Measurements from ENCODE around the gene AKAP5. TPM values are rescaled to one million over a fixed set of nuclear protein-coding genes. Genes with fewer than 3 reads are reported as not detected.

AKAP5 gene
- total and polyA plus RNA-seq, 2 of the 13 experiments (the other 11 are each of a cell fraction or from before 2014, with no cell fraction given), result 0.18 to 1.5 TPM

DNA sequence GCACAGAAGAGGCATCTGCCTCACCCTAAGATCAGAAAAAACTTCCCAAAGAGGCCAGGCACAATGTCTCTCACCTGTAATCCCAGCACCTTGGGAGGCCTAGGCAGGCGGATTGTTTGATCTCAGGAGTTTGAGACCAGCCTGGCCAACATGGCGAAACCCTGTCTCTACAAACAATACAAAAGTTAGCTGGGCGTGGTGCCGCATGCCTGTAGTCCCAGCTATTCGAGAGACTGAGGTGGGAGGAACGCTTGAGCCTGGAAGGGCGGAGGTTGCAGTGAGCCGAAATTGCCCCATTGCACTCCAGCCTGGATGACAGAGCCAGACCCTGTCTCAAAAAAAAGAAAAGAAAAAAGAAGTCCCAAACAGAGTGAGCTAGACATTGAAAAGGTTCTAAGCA, 43.7 kb downstream of the AKAP5 start (continued):
- TF ChIP-seq, protein P1, sequence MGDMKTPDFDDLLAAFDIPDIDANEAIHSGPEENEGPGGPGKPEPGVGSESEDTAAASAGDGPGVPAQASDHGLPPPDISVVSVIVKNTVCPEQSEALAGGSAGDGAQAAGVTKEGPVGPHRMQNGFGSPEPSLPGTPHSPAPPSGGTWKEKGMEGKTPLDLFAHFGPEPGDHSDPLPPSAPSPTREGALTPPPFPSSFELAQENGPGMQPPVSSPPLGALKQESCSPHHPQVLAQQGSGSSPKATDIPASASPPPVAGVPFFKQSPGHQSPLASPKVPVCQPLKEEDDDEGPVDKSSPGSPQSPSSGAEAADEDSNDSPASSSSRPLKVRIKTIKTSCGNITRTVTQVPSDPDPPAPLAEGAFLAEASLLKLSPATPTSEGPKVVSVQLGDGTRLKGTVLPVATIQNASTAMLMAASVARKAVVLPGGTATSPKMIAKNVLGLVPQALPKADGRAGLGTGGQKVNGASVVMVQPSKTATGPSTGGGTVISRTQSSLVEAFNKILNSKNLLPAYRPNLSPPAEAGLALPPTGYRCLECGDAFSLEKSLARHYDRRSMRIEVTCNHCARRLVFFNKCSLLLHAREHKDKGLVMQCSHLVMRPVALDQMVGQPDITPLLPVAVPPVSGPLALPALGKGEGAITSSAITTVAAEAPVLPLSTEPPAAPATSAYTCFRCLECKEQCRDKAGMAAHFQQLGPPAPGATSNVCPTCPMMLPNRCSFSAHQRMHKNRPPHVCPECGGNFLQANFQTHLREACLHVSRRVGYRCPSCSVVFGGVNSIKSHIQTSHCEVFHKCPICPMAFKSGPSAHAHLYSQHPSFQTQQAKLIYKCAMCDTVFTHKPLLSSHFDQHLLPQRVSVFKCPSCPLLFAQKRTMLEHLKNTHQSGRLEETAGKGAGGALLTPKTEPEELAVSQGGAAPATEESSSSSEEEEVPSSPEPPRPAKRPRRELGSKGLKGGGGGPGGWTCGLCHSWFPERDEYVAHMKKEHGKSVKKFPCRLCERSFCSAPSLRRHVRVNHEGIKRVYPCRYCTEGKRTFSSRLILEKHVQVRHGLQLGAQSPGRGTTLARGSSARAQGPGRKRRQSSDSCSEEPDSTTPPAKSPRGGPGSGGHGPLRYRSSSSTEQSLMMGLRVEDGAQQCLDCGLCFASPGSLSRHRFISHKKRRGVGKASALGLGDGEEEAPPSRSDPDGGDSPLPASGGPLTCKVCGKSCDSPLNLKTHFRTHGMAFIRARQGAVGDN (CRISPR knock-in tag; IDR thresholded peaks at IDR 0.05), result peak; percentile 35
- TF ChIP-seq ZNF121 (CRISPR knock-in tag; IDR thresholded peaks at IDR 0.05) (peak; percentile 23; the same call in 1 of the 2 replicates), SALL1 (CRISPR knock-in tag; IDR thresholded peaks at IDR 0.05) (peak; percentile 32; the same call in 1 of the 2 replicates)
- TF ChIP-seq, protein P2, sequence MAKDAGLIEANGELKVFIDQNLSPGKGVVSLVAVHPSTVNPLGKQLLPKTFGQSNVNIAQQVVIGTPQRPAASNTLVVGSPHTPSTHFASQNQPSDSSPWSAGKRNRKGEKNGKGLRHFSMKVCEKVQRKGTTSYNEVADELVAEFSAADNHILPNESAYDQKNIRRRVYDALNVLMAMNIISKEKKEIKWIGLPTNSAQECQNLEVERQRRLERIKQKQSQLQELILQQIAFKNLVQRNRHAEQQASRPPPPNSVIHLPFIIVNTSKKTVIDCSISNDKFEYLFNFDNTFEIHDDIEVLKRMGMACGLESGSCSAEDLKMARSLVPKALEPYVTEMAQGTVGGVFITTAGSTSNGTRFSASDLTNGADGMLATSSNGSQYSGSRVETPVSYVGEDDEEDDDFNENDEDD (CRISPR knock-in tag; IDR thresholded peaks at IDR 0.05; ENCODE audit: borderline replicate concordance), result peak; percentile 23; the same call in 1 of the 2 replicates

DNA sequence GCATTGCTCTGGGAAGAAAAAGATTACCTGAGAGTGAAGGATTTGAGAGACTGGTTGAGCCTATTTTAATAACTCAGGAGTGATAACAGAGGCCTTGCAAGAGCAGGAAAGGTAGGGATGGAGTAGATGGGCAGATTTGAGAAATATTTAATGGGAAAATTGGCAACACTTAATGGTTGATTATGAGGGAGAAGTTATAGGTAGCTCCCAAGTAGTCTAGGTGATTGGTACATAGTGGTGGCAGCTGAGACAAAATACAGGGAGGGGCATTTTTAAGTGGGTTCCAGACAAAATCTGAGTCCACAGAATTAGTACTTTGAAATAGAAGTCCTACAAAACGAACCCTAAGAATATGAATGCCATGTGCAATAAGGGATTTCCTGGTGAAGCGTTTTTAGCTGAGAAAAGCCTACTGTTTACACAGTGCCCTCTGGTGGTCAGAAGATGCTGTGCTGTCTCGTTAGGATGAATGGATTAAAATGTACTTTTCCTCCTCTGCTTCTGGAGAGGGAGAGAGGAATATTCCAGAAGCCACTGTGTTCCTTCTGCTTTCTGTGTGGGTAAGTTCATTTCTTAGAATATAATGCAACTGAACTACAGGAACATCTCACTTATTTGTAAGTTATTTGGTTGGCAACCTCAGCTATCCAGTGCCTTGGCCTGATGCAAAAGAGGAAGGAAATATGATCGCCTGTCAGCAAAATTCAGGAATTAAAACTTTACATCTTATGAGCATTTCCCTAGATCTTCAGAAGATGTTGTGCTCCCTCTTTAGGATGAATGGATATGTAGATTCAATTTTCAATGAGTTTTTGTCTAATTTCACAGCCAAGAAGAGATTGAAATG, 45.7 kb downstream of the AKAP5 start:
- H3K4me3 ChIP-seq (replicated peaks in 1 of 3; ENCODE audit: insufficient read depth in 1 of 3, low read depth in 2 of 3, low read length in 3 of 3), result no peak overlapping the region
- in situ Hi-C loops (cut with HindIII; ENCODE audit: extremely low pct_ligation_motif_present, low pct_unique_long_range_greater_than_20kb), result no loop called here
- TF ChIP-seq SMC3 (IDR thresholded peaks at IDR 0.05; ENCODE audit: low read length), result peak; percentile 69
- TF ChIP-seq, protein P3, sequence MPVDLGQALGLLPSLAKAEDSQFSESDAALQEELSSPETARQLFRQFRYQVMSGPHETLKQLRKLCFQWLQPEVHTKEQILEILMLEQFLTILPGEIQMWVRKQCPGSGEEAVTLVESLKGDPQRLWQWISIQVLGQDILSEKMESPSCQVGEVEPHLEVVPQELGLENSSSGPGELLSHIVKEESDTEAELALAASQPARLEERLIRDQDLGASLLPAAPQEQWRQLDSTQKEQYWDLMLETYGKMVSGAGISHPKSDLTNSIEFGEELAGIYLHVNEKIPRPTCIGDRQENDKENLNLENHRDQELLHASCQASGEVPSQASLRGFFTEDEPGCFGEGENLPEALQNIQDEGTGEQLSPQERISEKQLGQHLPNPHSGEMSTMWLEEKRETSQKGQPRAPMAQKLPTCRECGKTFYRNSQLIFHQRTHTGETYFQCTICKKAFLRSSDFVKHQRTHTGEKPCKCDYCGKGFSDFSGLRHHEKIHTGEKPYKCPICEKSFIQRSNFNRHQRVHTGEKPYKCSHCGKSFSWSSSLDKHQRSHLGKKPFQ (CRISPR knock-in tag; IDR thresholded peaks at IDR 0.05; ENCODE audit: insufficient replicate concordance), result no peak
- no peak for TF ChIP-seq ZBTB8A (CRISPR knock-in tag; IDR thresholded peaks at IDR 0.05; ENCODE audit: borderline replicate concordance, low read depth)
- 0 out of 2 replicates have a peak, but pooled peaks have one; percentile 46 for TF ChIP-seq BRCA1 (CRISPR knock-in tag; IDR thresholded peaks at IDR 0.05)
- TF ChIP-seq TBX3 (IDR thresholded peaks at IDR 0.05; ENCODE audit: borderline replicate concordance), result no peak
- TF ChIP-seq RFXAP (CRISPR knock-in tag; IDR thresholded peaks at IDR 0.05; ENCODE audit: borderline replicate concordance), result 0 out of 2 replicates have a peak, but pooled peaks have one; percentile 29
- 0 out of 2 replicates have a peak, but pooled peaks have one; percentile 27 for TF ChIP-seq ZSCAN12 (CRISPR knock-in tag; IDR thresholded peaks at IDR 0.05)

More for the DNA sequence above, 45.7 kb downstream of the AKAP5 start:
- CTCF ChIA-PET (ENCODE audit: low intra/inter-chr PET ratio, low total read pairs), result interaction anchor here (1.3 to 2.3 kb wide), 3 partner anchors 32 to 167 kb away, joined by 4 to 10 read pairs (median 8); no protein-coding TSS in a partner anchor
- DNase-seq (ENCODE audit: low spot score) (peak; percentile 64), ATAC-seq (peak; percentile 72), FAIRE-seq (peak; percentile 76)
- 38% methylated on average over 4 of the region's 4 CpGs for WGBS (ENCODE audit: low lambda C conversion rate)
- peaks cover 55% of the 10 kb centered on the region for H3K4me1 ChIP-seq (ENCODE audit: insufficient read depth, low read length)
- intact Hi-C loops (cut with micrococcal nuclease; ENCODE audit: unreplicated experiment), result loop anchor here (1.0 kb wide), 2 partner anchors 81 to 167 kb away; no protein-coding TSS in a partner anchor
- H3K9me3 ChIP-seq (ENCODE audit: low read length), result no peaks in the 10 kb centered on the region
- H3K4me2 ChIP-seq (ENCODE audit: low read depth, low read length), result peak overlapping the region; percentile 12; the same call in 1 of the 2 replicates
- no peaks in the 10 kb centered on the region for H3K27me3 ChIP-seq (ENCODE audit: control insufficient read depth in 1 of 2, insufficient read depth in 2 of 2, low read length in 2 of 2)
- no peaks in the 10 kb centered on the region; a peak in 1 of 5 replicates for H3K36me3 ChIP-seq (replicated peaks in 1 of 2; ENCODE audit: control insufficient read depth in 1 of 2, insufficient read depth in 2 of 2, low read length in 2 of 2)
- no peak overlapping the region for H2AFZ ChIP-seq (ENCODE audit: low read length)
- H3K9ac ChIP-seq (ENCODE audit: insufficient read depth, low read depth, low read length), result no peak overlapping the region
- peaks cover 33% of the 10 kb centered on the region for H4K20me1 ChIP-seq (ENCODE audit: insufficient read depth, low read length)
- peaks cover 89% of the 10 kb centered on the region for H3K79me2 ChIP-seq (ENCODE audit: insufficient read depth, low read length)
- no TSS peak for BruUV-seq (replicated peaks)
- H3K27ac ChIP-seq (ENCODE audit: extremely low read length, insufficient read depth, low read length), result no peak overlapping the region
- POLR2A ChIA-PET, result interaction anchor here (0.7 to 1.2 kb wide), 2 partner anchors 81 to 124 kb away, joined by 3 to 4 read pairs; partner anchors contain the start of gene MTHFD1

All from HepG2 (cell line).